Endodermal cell (in vitro differentiated cells): ENCODE data around the gene FCRLB. TPM values are rescaled to one million over a fixed set of nuclear protein-coding genes. Genes with fewer than 3 reads are reported as not detected.

Experiments
- DNase-seq: peaks from one replicate; pipeline ENCODE4 v3.0.0-alpha.2; 2017
- H3K27ac ChIP-seq: 2 replicates; pipeline ENCODE4 v1.5.1; 2013; ENCODE audit warnings: mild to moderate bottlenecking, low read depth, low read length, moderate library complexity
- H3K27me3 ChIP-seq: 2 replicates; pipeline ENCODE4 v1.6.1; 2013; ENCODE audit warnings: mild to moderate bottlenecking, low read length, moderate library complexity; ENCODE audit not compliant: insufficient read depth, control insufficient read depth, poor library complexity, severe bottlenecking
- H3K36me3 ChIP-seq: 2 replicates; pipeline ENCODE4 v1.7.0; 2013; ENCODE audit warnings: mild to moderate bottlenecking, low read length, moderate library complexity; ENCODE audit not compliant: control insufficient read depth, insufficient read depth
- H3K4me1 ChIP-seq: one replicate; pipeline ENCODE4 v1.7.0; 2013; ENCODE audit warnings: low read length; ENCODE audit not compliant: control insufficient read depth, insufficient read depth
- H3K4me3 ChIP-seq: 2 replicates; pipeline ENCODE4 v1.5.1; 2013; ENCODE audit warnings: mild to moderate bottlenecking, low read length, moderate library complexity
- H3K9ac ChIP-seq: 2 replicates; pipeline ENCODE4 v1.6.1; 2013; ENCODE audit warnings: mild to moderate bottlenecking, low read length, moderate library complexity; ENCODE audit not compliant: poor library complexity, severe bottlenecking; ENCODE audit errors: extremely low read depth
- H3K9me3 ChIP-seq: 2 replicates; pipeline ENCODE4 v1.6.1; 2013; ENCODE audit warnings: mild to moderate bottlenecking, low read length, moderate library complexity; ENCODE audit not compliant: control insufficient read depth
- H3K27ac Mint-ChIP-seq: 2 replicates; pipeline ENCODE4 v1.8.0; 2020; ENCODE audit warnings: mixed read lengths
- H3K27me3 Mint-ChIP-seq: 2 replicates; pipeline ENCODE4 v1.8.0; 2021; ENCODE audit warnings: mild to moderate bottlenecking, mixed read lengths; ENCODE audit not compliant: insufficient read depth
- H3K36me3 Mint-ChIP-seq: 2 replicates; pipeline ENCODE4 v1.8.0; 2020; ENCODE audit warnings: low read depth, mixed read lengths
- H3K4me1 Mint-ChIP-seq: 2 replicates; pipeline ENCODE4 v1.8.0; 2020; ENCODE audit warnings: mixed read lengths
- H3K4me3 Mint-ChIP-seq: 2 replicates; pipeline ENCODE4 v1.8.0; 2020; ENCODE audit warnings: mild to moderate bottlenecking, moderate library complexity, mixed read lengths
- H3K9me3 Mint-ChIP-seq: 2 replicates; pipeline ENCODE4 v1.8.0; 2020; ENCODE audit warnings: mild to moderate bottlenecking, mixed read lengths
- CTCF ChIP-seq: fragments of 200-600 bp; sonication (generic); conservative IDR thresholded peaks from 2 replicates; pipeline ENCODE4 v1.5.0; 2021; ENCODE audit warnings: antibody characterized with exemption, mild to moderate bottlenecking
- WGBS, 2 experiments: methylation state at CpG; one replicate each; pipeline versions ENCODE4 v1.1.5 to v1.1.7; 2013; ENCODE audit warnings: missing lambda C conversion rate in 2 of 2, mixed read lengths in 1 of 2; ENCODE audit not compliant: insufficient coverage in 1 of 2, insufficient read length in 1 of 2; 5-methylcytosine and 5-hydroxymethylcytosine counted together
- total RNA-seq, 2 donors: library from RNA; stranded (reverse); fragmentation: NEBNext Ultra II Directional in 1 of 2; extraction: Animal tissue kit (Norgen Biotek cat#: 25700) in 1 of 2; gene quantifications; 2 replicates in 1 of 2; 3 replicates in 1 of 2; pipeline ENCODE4 v1.2.1, GENCODE V29; 2021

Gene FCRLB
- total RNA-seq, 2 donors from 2014 or later, result 0.22 to 0.51 TPM

GRCh38 chr1:161740921-161741320, 19.6 kb downstream of the FCRLB start:
- no peak overlapping the region for H3K27ac ChIP-seq
- H3K9me3 Mint-ChIP-seq, result no peaks in the 10 kb centered on the region
- H3K36me3 ChIP-seq, result no peaks in the 10 kb centered on the region
- no peak for DNase-seq
- H3K4me3 ChIP-seq, result no peak overlapping the region
- no peaks in the 10 kb centered on the region for H3K9me3 ChIP-seq
- H3K4me1 Mint-ChIP-seq, result peaks cover 13% of the 10 kb centered on the region
- H3K27me3 ChIP-seq, result no peaks in the 10 kb centered on the region
- no peak overlapping the region for H3K27ac Mint-ChIP-seq
- peaks cover 14% of the 10 kb centered on the region for H3K27me3 Mint-ChIP-seq
- H3K36me3 Mint-ChIP-seq, result no peaks in the 10 kb centered on the region
- H3K4me1 ChIP-seq, result peaks cover 5% of the 10 kb centered on the region
- no peak overlapping the region for H3K9ac ChIP-seq
- TF ChIP-seq CTCF, result no peak
- H3K4me3 Mint-ChIP-seq, result no peak overlapping the region
- 86 to 90% methylated on average over 2 to 6 of the region's 6 CpGs for WGBS, 2 experiments

GRCh38 chr1:161743231-161743630, 21.9 kb downstream of the FCRLB start:
- Mint-ChIP-seq H3K4me1 (peaks cover 2% of the 10 kb centered on the region), H3K36me3 (no peaks in the 10 kb centered on the region), H3K27me3 (peaks cover 34% of the 10 kb centered on the region), H3K27ac (no peak overlapping the region), H3K4me3 (no peak overlapping the region), H3K9me3 (no peaks in the 10 kb centered on the region)
- 87 to 89% methylated on average over 3 to 9 of the region's 9 CpGs for WGBS, 2 experiments
- no peaks in the 10 kb centered on the region for H3K4me1 ChIP-seq
- no peaks in the 10 kb centered on the region for H3K36me3 ChIP-seq
- no peak for TF ChIP-seq CTCF
- peaks cover 4% of the 10 kb centered on the region for H3K27me3 ChIP-seq
- no peak overlapping the region for H3K9ac ChIP-seq
- no peak overlapping the region for H3K27ac ChIP-seq
- H3K9me3 ChIP-seq, result no peaks in the 10 kb centered on the region
- no peak for DNase-seq
- no peak overlapping the region for H3K4me3 ChIP-seq

- peaks cover 21% of the 10 kb centered on the region for H3K36me3 Mint-ChIP-seq
- H3K27me3 ChIP-seq, result peaks cover 4% of the 10 kb centered on the region
- H3K9me3 ChIP-seq, result no peaks in the 10 kb centered on the region
- DNase-seq, result no peak
- H3K36me3 ChIP-seq, result peaks cover 19% of the 10 kb centered on the region
- H3K9ac ChIP-seq, result no peak overlapping the region
- H3K9me3 Mint-ChIP-seq, result no peaks in the 10 kb centered on the region
- H3K4me3 Mint-ChIP-seq, result no peak overlapping the region
- no peaks in the 10 kb centered on the region for H3K4me1 ChIP-seq
- H3K27ac Mint-ChIP-seq, result no peak overlapping the region
- H3K4me1 Mint-ChIP-seq, result peaks cover 12% of the 10 kb centered on the region
- no peak overlapping the region for H3K27ac ChIP-seq
- no peak overlapping the region for H3K4me3 ChIP-seq
- 73 to 80% methylated on average over 4 to 5 of the region's 6 CpGs for WGBS, 2 experiments
- TF ChIP-seq CTCF, result no peak
- H3K27me3 Mint-ChIP-seq, result peaks cover 35% of the 10 kb centered on the region
These were observed 26.5 kb downstream of the FCRLB start for GRCh38 chr1:161747801-161748200.
